HG03064 (cell line): Measurements from ENCODE around the gene PNMA6F.
A peak's percentile ranks its signal among the peaks of the same experiment; 100 is the strongest.
"Not testable (repeated sequence)": the region's sequence is repeated elsewhere in the genome, so short reads cannot be mapped to it uniquely, and the experiment has no call there.

Experiments
- ATAC-seq: cut with Tn5 transposase; IDR thresholded peaks from one replicate; pipeline ENCODE4 v1.9.1; 2021; ENCODE audit warnings: low read depth; ENCODE audit not compliant: unreplicated experiment

Gene PNMA6F

GRCh38 chrX:153336121-153336894, 14.7 kb upstream of the PNMA6F start:
- peak; percentile 43 for ATAC-seq

GRCh38 chrX:153334654-153335295, 13.2 kb upstream of the PNMA6F start:
- ATAC-seq: no peak

- peak; percentile 83 for ATAC-seq
These were observed 12.5 kb upstream of the PNMA6F start, which contains the start of gene ZNF275 for GRCh38 chrX:153333821-153334653. TSS of gene ZNF275 (plus strand) at chrX:153334153. CDS start at chrX:153336680, 2,527 bp downstream.

- no peak for ATAC-seq
These were observed 11.7 kb upstream of the PNMA6F start for GRCh38 chrX:153333266-153333665.

- ATAC-seq: no peak
These were observed 6.0 kb upstream of the PNMA6F start for GRCh38 chrX:153327561-153327960.

GRCh38 chrX:153320555-153321184, 897 bp downstream of the PNMA6F start:
- no peak for ATAC-seq

- ATAC-seq: not testable (repeated sequence)
These were observed 1.5 kb downstream of the PNMA6F start for GRCh38 chrX:153320047-153320443.

GRCh38 chrX:153319295-153320046, 2.1 kb downstream of the PNMA6F start:
- no peak for ATAC-seq

- no peak for ATAC-seq
These were observed 2.8 kb downstream of the PNMA6F start for GRCh38 chrX:153318811-153319210.

- ATAC-seq: no peak
These were observed 3.4 kb downstream of the PNMA6F start for GRCh38 chrX:153317996-153318722.

- no peak for ATAC-seq
These were observed 4.3 kb downstream of the PNMA6F start for GRCh38 chrX:153317306-153317705.

- ATAC-seq: no peak
These were observed 8.7 kb downstream of the PNMA6F start for GRCh38 chrX:153312842-153313241.

- no peak for ATAC-seq
These were observed 9.5 kb downstream of the PNMA6F start for GRCh38 chrX:153312041-153312440.

GRCh38 chrX:153310901-153311300, 10.7 kb downstream of the PNMA6F start:
- no peak for ATAC-seq

GRCh38 chrX:153307276-153308178, 14.0 kb downstream of the PNMA6F start:
- no peak for ATAC-seq

GRCh38 chrX:153306527-153307115, 14.9 kb downstream of the PNMA6F start:
- ATAC-seq: no peak

GRCh38 chrX:153305972-153306371, 15.6 kb downstream of the PNMA6F start:
- ATAC-seq: no peak
